K562 (cell line): ENCODE data around the gene USP4. TPM values are rescaled to one million over a fixed set of nuclear protein-coding genes. Genes with fewer than 3 reads are reported as not detected.

ENCODE experiments used
- ATAC-seq: fragments of 200-7000 bp; cut with Tn5 transposase; 3 replicates; pipeline ENCODE4 v1.9.1; 2020; ENCODE audit warnings: moderate library complexity
- BruUV-seq: library from RNA; stranded (reverse); fragments of 400-500 nt; replicated peaks from 2 replicates; lab custom pipeline; 2021; lab: Mats Ljungman, UMichigan
- CTCF ChIA-PET: fragments of 300-600 bp; formaldehyde crosslinking; extraction: SDS; loops from one replicate; lab custom pipeline; 2021; ENCODE audit warnings: low intra/inter-chr PET ratio; lab: Yijun Ruan, JAX
- POLR2A ChIA-PET: fragments of 300-600, 350-650 bp; sonication (Branson Sonifier 250); formaldehyde crosslinking; extraction: SDS; loops from one replicate; lab custom pipeline; 2021; ENCODE audit warnings: antibody characterized with exemption, inconsistent platforms; lab: Yijun Ruan, JAX
- DNase-seq, 4 experiments: peaks; one replicate each; pipeline versions ENCODE4 v3.0.0 to v3.0.0-alpha.2; 2011 to 2018; ENCODE audit warnings: low spot score in 3 of 4, mixed read lengths in 3 of 4; ENCODE audit errors: extremely low read depth in 1 of 4
- FAIRE-seq: peaks from 2 replicates; lab custom pipeline; 2011; peaks lifted over from hg19 to GRCh38; lab: Jason Lieb, UNC
- H2AFZ ChIP-seq: 2 replicates; pipeline ENCODE4 v1.6.0; 2011; ENCODE audit warnings: low read depth, low read length, control low read depth, inconsistent platforms
- H3K27ac ChIP-seq: fragments of 200-600 bp; 3 replicates; pipeline ENCODE4 v1.8.0; 2011; ENCODE audit warnings: low read depth, mild to moderate bottlenecking, control low read depth, inconsistent platforms, low read length, moderate library complexity, mixed read lengths; ENCODE audit errors: extremely low read depth
- H3K27me3 ChIP-seq, 2 experiments: fragments of 300-600 bp in 1 of 2; 2 replicates in 1 of 2; 3 replicates in 1 of 2; pipeline versions ENCODE4 v1.6.0 to v1.8.0; 2011; ENCODE audit warnings: inconsistent platforms in 2 of 2, low read length in 2 of 2, mild to moderate bottlenecking in 1 of 2, mixed read lengths in 1 of 2, moderate library complexity in 1 of 2; ENCODE audit not compliant: control insufficient read depth in 2 of 2, insufficient read depth in 2 of 2
- H3K36me3 ChIP-seq: fragments of 300-600 bp; 3 replicates; pipeline ENCODE4 v1.8.0; 2011; ENCODE audit warnings: mild to moderate bottlenecking, low read length, inconsistent platforms; ENCODE audit not compliant: control insufficient read depth, insufficient read depth
- H3K4me1 ChIP-seq, 2 experiments: fragments of 200-600 bp in 1 of 2; replicated peaks in 1 of 2; 2 replicates in 1 of 2; 3 replicates in 1 of 2; pipeline versions ENCODE4 v1.5.1 to v1.8.0; 2011; ENCODE audit warnings: inconsistent platforms in 2 of 2, low read length in 2 of 2, mild to moderate bottlenecking in 1 of 2, mixed read lengths in 1 of 2, moderate library complexity in 1 of 2; ENCODE audit not compliant: control insufficient read depth in 2 of 2, insufficient read depth in 2 of 2
- H3K4me2 ChIP-seq: 2 replicates; pipeline ENCODE4 v1.6.1; 2011; ENCODE audit warnings: low read length, control low read depth, inconsistent platforms, mixed read lengths; ENCODE audit not compliant: insufficient read depth
- H3K4me3 ChIP-seq: fragments of 200-600 bp; sonication (generic), shearing (Covaris generic); 2 replicates; pipeline ENCODE4 v1.5.1; 2016; ENCODE audit warnings: control low read depth, inconsistent platforms
- H3K79me2 ChIP-seq: fragments of 200-600 bp; 3 replicates; pipeline ENCODE4 v1.8.0; 2011; ENCODE audit warnings: low read length, inconsistent platforms; ENCODE audit not compliant: control insufficient read depth, insufficient read depth
- H3K9ac ChIP-seq, 2 experiments: 2 replicates each; pipeline versions ENCODE4 v1.6.0 to v1.6.1; 2011; ENCODE audit warnings: low read depth in 2 of 2, low read length in 2 of 2, control low read depth in 1 of 2, inconsistent platforms in 1 of 2, mild to moderate bottlenecking in 1 of 2, mixed read lengths in 1 of 2; ENCODE audit not compliant: insufficient read depth in 1 of 2
- H3K9me1 ChIP-seq: one replicate; pipeline ENCODE4 v1.6.0; 2011; ENCODE audit warnings: inconsistent platforms, mild to moderate bottlenecking, low read length, moderate library complexity; ENCODE audit not compliant: control insufficient read depth, insufficient read depth
- H3K9me3 ChIP-seq: replicated peaks from 2 replicates; pipeline ENCODE4 v1.5.1; 2011; ENCODE audit warnings: low read depth, low read length, inconsistent platforms; ENCODE audit not compliant: control insufficient read depth, insufficient read depth
- H4K20me1 ChIP-seq: replicated peaks from 2 replicates; pipeline ENCODE4 v1.6.1; 2011; ENCODE audit warnings: low read length, inconsistent platforms, mixed read lengths; ENCODE audit not compliant: control insufficient read depth, insufficient read depth
- HDAC1 ChIP-seq, 2 experiments: fragments of 450-650 bp; IDR thresholded peaks; 2 replicates each; pipeline ENCODE4 v1.6.1; 2016 to 2017; ENCODE audit warnings: inconsistent platforms in 1 of 2, mild to moderate bottlenecking in 1 of 2, moderate library complexity in 1 of 2
- IFI16 ChIP-seq: fragments of 250-450 bp; sonication (Bioruptor Pico); IDR thresholded peaks from 2 replicates; pipeline ENCODE4 v2.1.2; 2022; ENCODE audit warnings: mild to moderate bottlenecking, inconsistent platforms
- SIRT6 ChIP-seq: IDR thresholded peaks from one replicate; pipeline ENCODE4 v1.6.1; 2012; ENCODE audit warnings: low read depth, mild to moderate bottlenecking, control low read depth, inconsistent platforms, low read length, moderate library complexity
- ZNF445 ChIP-seq: fragments of 250-450 bp; sonication (Bioruptor Pico); IDR thresholded peaks from 2 replicates; pipeline ENCODE4 v1.4.0; 2020; ENCODE audit warnings: low read depth, mild to moderate bottlenecking, moderate library complexity
- WGBS: fragments of 100-300 bp; shearing (Covaris generic); methylation state at CpG from one replicate; pipeline ENCODE4 v1.1.6; 2016; ENCODE audit warnings: low coverage, mixed read lengths; ENCODE audit not compliant: insufficient coverage; ENCODE audit errors: missing lambda C conversion rate; 5-methylcytosine and 5-hydroxymethylcytosine counted together
- in situ Hi-C: fragments of 300-500 bp; cut with MboI; formaldehyde crosslinking; loops from 4 replicates; pipeline ENCODE4 v1.15.0; 2018; ENCODE audit warnings: inconsistent platforms, mixed read lengths
- intact Hi-C: fragments of 100-400 bp; cut with micrococcal nuclease; formaldehyde crosslinking; loops from 2 replicates; pipeline ENCODE4 v1.14.2; 2022
- polyA plus RNA-seq, 8 experiments: library from polyadenylated mRNA; depleted of rRNA in 4 of 8; stranded (reverse) in 5 of 8; unstranded in 3 of 8; fragments of >200 nt; fragmentation: Nextera tagmentation in 2 of 8; fragmentation: Illumina TruSeq in 1 of 8; extraction: Ambion mirVana in 2 of 8; extraction: Trizol in 1 of 8; gene quantifications; 2 replicates each; pipeline versions ENCODE4 v1.2.1 to v1.2.3, GENCODE V29; 2011 to 2014; ENCODE audit warnings: inconsistent platforms in 1 of 8, missing spikeins in 1 of 8
- total RNA-seq, 7 experiments: library from RNA; depleted of rRNA in 6 of 7; stranded (reverse); fragments of >200 nt in 6 of 7; fragmentation: Illumina TruSeq in 2 of 7; extraction: Trizol in 2 of 7; gene quantifications; 2 replicates each; pipeline versions ENCODE4 v1.2.1 to v1.2.3, GENCODE V29; 2011 to 2021; ENCODE audit warnings: low replicate concordance in 1 of 7
- TF ChIP-seq, protein P1 (sequence below): fragments of 250-450 bp; sonication (Bioruptor Pico); IDR thresholded peaks from 2 replicates; pipeline ENCODE4 v1.8.0; 2022; ENCODE audit warnings: inconsistent platforms

USP4 gene
- total and polyA plus RNA-seq, 9 of the 15 experiments (the other 6 are each of a cell fraction or from before 2014, with no cell fraction given), result 11.8 to 40.4 (median 22.9) TPM

GRCh38 chr3:49266410-49267095 is 73.3 kb downstream of the USP4 start:
- Histone ChIP-seq H3K27ac (no peak overlapping the region), H3K36me3 (peaks cover 15% of the 10 kb centered on the region; the same call in 2 of the 3 replicates), H3K27me3 (no peaks in the 10 kb centered on the region), H4K20me1 (no peaks in the 10 kb centered on the region), H3K4me1 (no peaks in the 10 kb centered on the region)
- DNase-seq (no peak), FAIRE-seq (no peak)
- intact Hi-C loops, result no loop called here
- WGBS, result 83% methylated on average over 1 of the region's 5 CpGs
- TF ChIP-seq HDAC1 (IDR thresholded peaks at IDR 0.05) (no peak), SIRT6 (no peak), IFI16 (CRISPR knock-in tag) (no peak), ZNF445 (CRISPR knock-in tag) (no peak)
- TF ChIP-seq, protein P1, sequence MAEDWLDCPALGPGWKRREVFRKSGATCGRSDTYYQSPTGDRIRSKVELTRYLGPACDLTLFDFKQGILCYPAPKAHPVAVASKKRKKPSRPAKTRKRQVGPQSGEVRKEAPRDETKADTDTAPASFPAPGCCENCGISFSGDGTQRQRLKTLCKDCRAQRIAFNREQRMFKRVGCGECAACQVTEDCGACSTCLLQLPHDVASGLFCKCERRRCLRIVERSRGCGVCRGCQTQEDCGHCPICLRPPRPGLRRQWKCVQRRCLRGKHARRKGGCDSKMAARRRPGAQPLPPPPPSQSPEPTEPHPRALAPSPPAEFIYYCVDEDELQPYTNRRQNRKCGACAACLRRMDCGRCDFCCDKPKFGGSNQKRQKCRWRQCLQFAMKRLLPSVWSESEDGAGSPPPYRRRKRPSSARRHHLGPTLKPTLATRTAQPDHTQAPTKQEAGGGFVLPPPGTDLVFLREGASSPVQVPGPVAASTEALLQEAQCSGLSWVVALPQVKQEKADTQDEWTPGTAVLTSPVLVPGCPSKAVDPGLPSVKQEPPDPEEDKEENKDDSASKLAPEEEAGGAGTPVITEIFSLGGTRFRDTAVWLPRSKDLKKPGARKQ, result no peak
- TF ChIP-seq, all 486 proteins: peak for 0
- H3K4me2 ChIP-seq, result no peak overlapping the region
- in situ Hi-C loops, result no loop called here
- no peak overlapping the region for H3K4me3 ChIP-seq
- ATAC-seq, result no peak
- no peaks in the 10 kb centered on the region for H3K9me1 ChIP-seq
- no peak overlapping the region for H2AFZ ChIP-seq
- ChIA-PET CTCF (no interaction called here), POLR2A (interaction anchor here (2.5 kb wide), 1 partner anchor 11 kb away, joined by 8 read pairs; no protein-coding TSS in a partner anchor)
- no peaks in the 10 kb centered on the region for H3K79me2 ChIP-seq
- no TSS peak for BruUV-seq
- H3K9ac ChIP-seq, result no peak overlapping the region
- no peaks in the 10 kb centered on the region for H3K9me3 ChIP-seq
